Fibroblast of lung (primary cell): ENCODE results near the gene CNTN4. TPM values are rescaled to one million over a fixed set of nuclear protein-coding genes. Genes with fewer than 3 reads are reported as not detected.
A peak's percentile ranks its signal among the peaks of the same experiment; 100 is the strongest.

Experiments
- DNase-seq, 2 donors: peaks; one replicate each; pipeline versions ENCODE4 v3.0.0 to v3.0.0-alpha.2; 2010; ENCODE audit warnings: low read depth in 2 of 2
- H2AFZ ChIP-seq: 2 replicates; pipeline ENCODE4 v1.5.1; 2012; ENCODE audit warnings: low read length, control low read depth, inconsistent platforms
- H3K27ac ChIP-seq: 2 replicates; pipeline ENCODE4 v1.5.1; 2011; ENCODE audit warnings: low read length, control low read depth; ENCODE audit not compliant: insufficient read depth
- H3K27me3 ChIP-seq: 2 replicates; pipeline ENCODE4 v1.5.1; 2011; ENCODE audit warnings: mild to moderate bottlenecking, low read length; ENCODE audit not compliant: control insufficient read depth, insufficient read depth
- H3K36me3 ChIP-seq: 2 replicates; pipeline ENCODE4 v1.5.1; 2011; ENCODE audit warnings: low read length; ENCODE audit not compliant: control insufficient read depth, insufficient read depth
- H3K4me1 ChIP-seq: 2 replicates; pipeline ENCODE4 v1.5.1; 2011; ENCODE audit warnings: low read length; ENCODE audit not compliant: control insufficient read depth, insufficient read depth; ENCODE audit errors: extremely low read depth
- H3K4me2 ChIP-seq: 2 replicates; pipeline ENCODE4 v1.5.1; 2011; ENCODE audit warnings: low read length, control low read depth; ENCODE audit not compliant: insufficient read depth; ENCODE audit errors: extremely low read depth
- H3K4me3 ChIP-seq, 4 experiments: fragments of 200-600 bp in 1 of 4; sonication (generic) in 1 of 4; replicated peaks in 1 of 4; 2 replicates each; pipeline ENCODE4 v1.5.1; 2011 to 2016; ENCODE audit warnings: low read length in 4 of 4, low read depth in 3 of 4, mild to moderate bottlenecking in 3 of 4, control low read depth in 2 of 4, inconsistent platforms in 1 of 4, mixed read lengths in 1 of 4; ENCODE audit not compliant: insufficient read depth in 1 of 4; ENCODE audit errors: control extremely low read depth in 1 of 4
- H3K79me2 ChIP-seq: 2 replicates; pipeline ENCODE4 v1.5.1; 2012; ENCODE audit warnings: mild to moderate bottlenecking, low read length, inconsistent platforms; ENCODE audit not compliant: control insufficient read depth, insufficient read depth
- H3K9ac ChIP-seq: 2 replicates; pipeline ENCODE4 v1.5.1; 2011; ENCODE audit warnings: mild to moderate bottlenecking, low read length, control low read depth; ENCODE audit not compliant: insufficient read depth
- H3K9me3 ChIP-seq: 2 replicates; pipeline ENCODE4 v1.5.1; 2012; ENCODE audit warnings: low read depth, low read length; ENCODE audit not compliant: control insufficient read depth, insufficient read depth
- H4K20me1 ChIP-seq: 2 replicates; pipeline ENCODE4 v1.5.1; 2011; ENCODE audit warnings: low read length; ENCODE audit not compliant: control insufficient read depth, insufficient read depth; ENCODE audit errors: extremely low read depth
- EZH2 ChIP-seq: IDR thresholded peaks from 2 replicates; pipeline ENCODE4 v1.5.1; 2012; ENCODE audit warnings: low read length, control low read depth, mild to moderate bottlenecking; ENCODE audit errors: missing control alignments
- polyA plus RNA-seq, 2 donors: library from polyadenylated mRNA; depleted of rRNA in 1 of 2; stranded (reverse) in 1 of 2; unstranded in 1 of 2; fragments of >200 nt; gene quantifications; 2 replicates each; pipeline ENCODE4 v1.2.1, GENCODE V29; 2011 to 2012; ENCODE audit warnings: missing spikeins in 1 of 2
- total RNA-seq: library from RNA; depleted of rRNA; stranded (reverse); fragments of >200 nt; gene quantifications from 2 replicates; pipeline ENCODE4 v1.2.1, GENCODE V29; 2014
- TF ChIP-seq, protein P1 (sequence below), 2 donors: IDR thresholded peaks in 1 of 2; conservative IDR thresholded peaks in 1 of 2; 1 replicate in 1 of 2; 2 replicates in 1 of 2; pipeline ENCODE4 v1.5.1; 2011 to 2012; ENCODE audit warnings: low read length in 2 of 2, control low read depth in 1 of 2, inconsistent platforms in 1 of 2, low read depth in 1 of 2, mild to moderate bottlenecking in 1 of 2

CNTN4 gene
- total and polyA plus RNA-seq, 2 donors (not counting 1 experiment from before 2014, with no cell fraction given), result 0.17 to 0.69 TPM

- Histone ChIP-seq H2AFZ (no peak overlapping the region), H3K4me1 (no peaks in the 10 kb centered on the region), H3K27ac (no peak overlapping the region), H4K20me1 (no peaks in the 10 kb centered on the region), H3K9ac (no peak overlapping the region), H3K4me2 (no peak overlapping the region), H3K36me3 (no peaks in the 10 kb centered on the region), H3K4me3 (no peak overlapping the region), H3K9me3 (no peaks in the 10 kb centered on the region), H3K79me2 (no peaks in the 10 kb centered on the region), H3K27me3 (no peaks in the 10 kb centered on the region)
- peak in 1 of 2 donors; percentile 5 for DNase-seq
- TF ChIP-seq EZH2, result no peak
- TF ChIP-seq, protein P1, sequence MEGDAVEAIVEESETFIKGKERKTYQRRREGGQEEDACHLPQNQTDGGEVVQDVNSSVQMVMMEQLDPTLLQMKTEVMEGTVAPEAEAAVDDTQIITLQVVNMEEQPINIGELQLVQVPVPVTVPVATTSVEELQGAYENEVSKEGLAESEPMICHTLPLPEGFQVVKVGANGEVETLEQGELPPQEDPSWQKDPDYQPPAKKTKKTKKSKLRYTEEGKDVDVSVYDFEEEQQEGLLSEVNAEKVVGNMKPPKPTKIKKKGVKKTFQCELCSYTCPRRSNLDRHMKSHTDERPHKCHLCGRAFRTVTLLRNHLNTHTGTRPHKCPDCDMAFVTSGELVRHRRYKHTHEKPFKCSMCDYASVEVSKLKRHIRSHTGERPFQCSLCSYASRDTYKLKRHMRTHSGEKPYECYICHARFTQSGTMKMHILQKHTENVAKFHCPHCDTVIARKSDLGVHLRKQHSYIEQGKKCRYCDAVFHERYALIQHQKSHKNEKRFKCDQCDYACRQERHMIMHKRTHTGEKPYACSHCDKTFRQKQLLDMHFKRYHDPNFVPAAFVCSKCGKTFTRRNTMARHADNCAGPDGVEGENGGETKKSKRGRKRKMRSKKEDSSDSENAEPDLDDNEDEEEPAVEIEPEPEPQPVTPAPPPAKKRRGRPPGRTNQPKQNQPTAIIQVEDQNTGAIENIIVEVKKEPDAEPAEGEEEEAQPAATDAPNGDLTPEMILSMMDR (conservative IDR thresholded peaks at IDR 0.05 in 1 of 2, IDR thresholded peaks at IDR 0.05 in 1 of 2; ENCODE audit: low read depth in 1 of 2, low read length in 2 of 2), result peak in 1 of 2 donors; percentile 37
Measured at GRCh38 chr3:2713923-2714322, 615.3 kb downstream of the CNTN4 start.

- no peaks in the 10 kb centered on the region for H3K27me3 ChIP-seq
- H3K27ac ChIP-seq, result no peak overlapping the region
- H3K9me3 ChIP-seq, result no peaks in the 10 kb centered on the region
- no peak overlapping the region for H3K9ac ChIP-seq
- H3K79me2 ChIP-seq, result no peaks in the 10 kb centered on the region
- DNase-seq, result no peak
- H4K20me1 ChIP-seq, result no peaks in the 10 kb centered on the region
- TF ChIP-seq EZH2, result no peak
- TF ChIP-seq, protein P1 (conservative IDR thresholded peaks at IDR 0.05 in 1 of 2, IDR thresholded peaks at IDR 0.05 in 1 of 2; ENCODE audit: low read depth in 1 of 2, low read length in 2 of 2), result no peak
- H3K4me3 ChIP-seq, result no peak overlapping the region
- no peaks in the 10 kb centered on the region for H3K4me1 ChIP-seq
- H3K36me3 ChIP-seq, result no peaks in the 10 kb centered on the region
- H2AFZ ChIP-seq, result no peak overlapping the region
- H3K4me2 ChIP-seq, result no peak overlapping the region
Measured at GRCh38 chr3:2714834-2715233, 616.2 kb downstream of the CNTN4 start.

DNA sequence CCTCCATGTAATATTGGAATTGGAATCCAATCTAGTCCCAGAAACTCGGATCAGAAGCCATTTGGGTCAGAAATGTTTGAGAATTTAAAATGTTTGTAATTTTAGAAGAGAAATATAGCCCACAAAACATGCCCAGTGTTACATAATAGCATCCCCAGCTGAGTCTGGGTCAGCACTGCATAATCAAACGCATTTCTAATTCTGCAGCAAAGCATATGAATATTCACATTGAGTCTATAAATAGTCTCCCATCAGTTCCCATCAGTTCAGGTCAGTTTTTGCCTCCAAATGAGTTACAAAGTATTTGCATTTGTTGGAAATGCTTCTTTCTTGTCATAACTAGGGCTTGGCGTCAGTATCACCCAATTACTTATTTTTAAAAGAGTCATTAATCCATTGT is 628.4 kb downstream of the CNTN4 start:
- no peak overlapping the region for H2AFZ ChIP-seq
- H3K4me1 ChIP-seq, result no peaks in the 10 kb centered on the region
- TF ChIP-seq EZH2, result no peak
- TF ChIP-seq, protein P1 (conservative IDR thresholded peaks at IDR 0.05 in 1 of 2, IDR thresholded peaks at IDR 0.05 in 1 of 2; ENCODE audit: low read depth in 1 of 2, low read length in 2 of 2), result no peak
- H3K27me3 ChIP-seq, result no peaks in the 10 kb centered on the region
- no peak overlapping the region for H3K4me2 ChIP-seq
- H3K36me3 ChIP-seq, result no peaks in the 10 kb centered on the region
- no peaks in the 10 kb centered on the region for H3K9me3 ChIP-seq
- no peak overlapping the region for H3K4me3 ChIP-seq
- H3K79me2 ChIP-seq, result no peaks in the 10 kb centered on the region
- H3K9ac ChIP-seq, result no peak overlapping the region
- H3K27ac ChIP-seq, result no peak overlapping the region
- no peaks in the 10 kb centered on the region for H4K20me1 ChIP-seq
- DNase-seq, result no peak
